Adrenal gland (tissue), 5 donors: ENCODE measurements around the gene EMC8.

ENCODE experiments used
- POLR2A ChIP-seq, 2 donors: fragments of 450-650 bp; IDR thresholded peaks; one replicate each; pipeline ENCODE4 v1.6.1; 2017; ENCODE audit warnings: antibody characterized with exemption in 2 of 2, mild to moderate bottlenecking in 2 of 2, moderate library complexity in 1 of 2
- TF ChIP-seq, protein P1 (sequence below), 6 experiments: fragments of 450-650 bp in 4 of 6; fragments of 200-600 bp in 2 of 6; sonication (generic) in 1 of 6; IDR thresholded peaks; 1 replicate in 5 of 6; 2 replicates in 1 of 6; pipeline versions ENCODE4 v1.5.1 to v1.8.0; 2016 to 2021; ENCODE audit warnings: antibody characterized with exemption in 6 of 6, mild to moderate bottlenecking in 2 of 6, moderate library complexity in 1 of 6
- donor health status: DM: no; HTN: no; CAD: no.

- no peak for TF ChIP-seq POLR2A (IDR thresholded peaks at IDR 0.05)
- TF ChIP-seq, protein P1, sequence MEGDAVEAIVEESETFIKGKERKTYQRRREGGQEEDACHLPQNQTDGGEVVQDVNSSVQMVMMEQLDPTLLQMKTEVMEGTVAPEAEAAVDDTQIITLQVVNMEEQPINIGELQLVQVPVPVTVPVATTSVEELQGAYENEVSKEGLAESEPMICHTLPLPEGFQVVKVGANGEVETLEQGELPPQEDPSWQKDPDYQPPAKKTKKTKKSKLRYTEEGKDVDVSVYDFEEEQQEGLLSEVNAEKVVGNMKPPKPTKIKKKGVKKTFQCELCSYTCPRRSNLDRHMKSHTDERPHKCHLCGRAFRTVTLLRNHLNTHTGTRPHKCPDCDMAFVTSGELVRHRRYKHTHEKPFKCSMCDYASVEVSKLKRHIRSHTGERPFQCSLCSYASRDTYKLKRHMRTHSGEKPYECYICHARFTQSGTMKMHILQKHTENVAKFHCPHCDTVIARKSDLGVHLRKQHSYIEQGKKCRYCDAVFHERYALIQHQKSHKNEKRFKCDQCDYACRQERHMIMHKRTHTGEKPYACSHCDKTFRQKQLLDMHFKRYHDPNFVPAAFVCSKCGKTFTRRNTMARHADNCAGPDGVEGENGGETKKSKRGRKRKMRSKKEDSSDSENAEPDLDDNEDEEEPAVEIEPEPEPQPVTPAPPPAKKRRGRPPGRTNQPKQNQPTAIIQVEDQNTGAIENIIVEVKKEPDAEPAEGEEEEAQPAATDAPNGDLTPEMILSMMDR (IDR thresholded peaks at IDR 0.05): no peak
Observed at GRCh38 chr16:85824161-85825135, 25.1 kb upstream of the EMC8 start.
